Measurements from ENCODE around the gene FBXO46.

The FBXO46 gene

DNA sequence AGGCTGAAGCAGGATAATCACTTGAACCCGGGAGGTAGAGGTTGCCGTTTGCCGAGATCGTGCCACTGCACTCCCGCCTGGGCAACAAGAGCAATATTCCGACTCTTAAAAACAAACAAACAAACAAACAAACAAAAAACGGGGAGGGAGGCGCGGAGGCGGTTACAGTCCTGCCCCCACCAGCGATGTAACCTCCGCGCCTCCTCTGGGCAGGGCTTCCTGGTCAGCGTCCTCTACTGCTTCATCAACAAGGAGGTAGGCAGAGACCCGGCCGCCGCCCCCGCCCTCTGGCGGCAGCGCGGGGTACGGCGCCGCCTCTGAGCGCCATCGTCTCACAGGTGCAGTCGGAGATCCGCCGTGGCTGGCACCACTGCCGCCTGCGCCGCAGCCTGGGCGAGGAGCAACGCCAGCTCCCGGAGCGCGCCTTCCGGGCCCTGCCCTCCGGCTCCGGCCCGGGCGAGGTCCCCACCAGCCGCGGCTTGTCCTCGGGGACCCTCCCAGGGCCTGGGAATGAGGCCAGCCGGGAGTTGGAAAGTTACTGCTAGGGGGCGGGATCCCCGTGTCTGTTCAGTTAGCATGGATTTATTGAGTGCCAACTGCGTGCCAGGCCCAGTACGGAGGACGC lies 49.2 kb downstream of the FBXO46 start:
- peak; percentile 88 for DNase-seq
- peak; percentile 90 for ATAC-seq

DNA sequence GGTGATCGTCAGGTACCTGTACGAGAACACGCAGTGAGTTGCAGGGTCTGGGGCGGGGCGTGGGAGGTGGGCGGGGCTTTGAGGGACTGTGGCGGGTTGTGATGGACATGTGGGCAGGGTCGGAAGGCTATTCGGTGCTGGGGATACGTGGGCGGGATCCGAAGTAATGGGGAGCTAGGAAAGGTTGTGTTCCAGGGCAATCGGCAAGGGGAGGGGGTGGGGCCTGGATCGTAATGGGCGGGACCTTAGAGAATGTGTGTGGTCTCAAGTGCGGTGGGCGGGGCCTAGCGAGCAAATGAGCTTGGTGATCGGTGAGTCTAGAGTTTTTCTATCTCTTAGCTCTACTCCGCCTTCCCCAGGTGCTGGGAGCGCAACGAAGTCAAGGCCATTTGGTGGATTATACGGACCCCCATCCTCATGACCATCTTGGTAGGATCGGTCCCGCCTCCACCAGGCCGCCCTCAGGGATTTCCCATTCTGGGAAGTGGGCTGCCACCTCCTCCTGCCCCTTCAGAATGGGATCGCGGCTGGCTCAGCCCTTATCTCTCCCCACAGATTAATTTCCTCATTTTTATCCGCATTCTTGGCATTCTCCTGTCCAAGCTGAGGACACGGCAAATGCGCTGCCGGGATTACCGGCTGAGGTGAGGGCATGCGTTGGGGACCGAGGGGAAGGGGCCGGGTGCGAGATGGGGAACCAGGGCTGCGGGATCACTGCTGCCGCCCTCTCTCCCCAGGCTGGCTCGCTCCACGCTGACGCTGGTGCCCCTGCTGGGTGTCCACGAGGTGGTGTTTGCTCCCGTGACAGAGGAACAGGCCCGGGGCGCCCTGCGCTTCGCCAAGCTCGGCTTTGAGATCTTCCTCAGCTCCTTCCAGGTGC lies 53.1 kb downstream of the FBXO46 start:
- DNase-seq (peak; percentile 88), ATAC-seq (peak; percentile 59)

DNA sequence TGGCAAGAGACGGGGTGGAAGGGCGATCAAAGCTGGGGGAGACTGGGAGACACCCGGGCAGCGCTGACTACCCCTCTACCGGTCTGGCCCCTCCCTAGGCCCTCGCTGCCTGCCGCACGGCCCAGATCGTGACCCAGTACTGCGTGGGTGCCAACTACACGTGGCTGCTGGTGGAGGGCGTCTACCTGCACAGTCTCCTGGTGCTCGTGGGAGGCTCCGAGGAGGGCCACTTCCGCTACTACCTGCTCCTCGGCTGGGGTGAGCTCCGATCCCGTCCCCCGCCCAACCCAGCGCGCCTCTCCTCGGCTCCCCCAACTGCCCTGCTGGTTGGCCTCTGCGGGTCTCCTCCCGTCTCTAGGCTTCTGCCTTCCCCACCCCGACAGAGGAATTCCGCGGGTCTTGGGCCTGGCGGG lies 53.8 kb downstream of the FBXO46 start:
- DNase-seq (peak; percentile 60), ATAC-seq (peak; percentile 21)

GRCh38 chr19:45674946-45675345 lies 55.8 kb downstream of the FBXO46 start:
- ATAC-seq: no peak
- no peak for DNase-seq

DNA sequence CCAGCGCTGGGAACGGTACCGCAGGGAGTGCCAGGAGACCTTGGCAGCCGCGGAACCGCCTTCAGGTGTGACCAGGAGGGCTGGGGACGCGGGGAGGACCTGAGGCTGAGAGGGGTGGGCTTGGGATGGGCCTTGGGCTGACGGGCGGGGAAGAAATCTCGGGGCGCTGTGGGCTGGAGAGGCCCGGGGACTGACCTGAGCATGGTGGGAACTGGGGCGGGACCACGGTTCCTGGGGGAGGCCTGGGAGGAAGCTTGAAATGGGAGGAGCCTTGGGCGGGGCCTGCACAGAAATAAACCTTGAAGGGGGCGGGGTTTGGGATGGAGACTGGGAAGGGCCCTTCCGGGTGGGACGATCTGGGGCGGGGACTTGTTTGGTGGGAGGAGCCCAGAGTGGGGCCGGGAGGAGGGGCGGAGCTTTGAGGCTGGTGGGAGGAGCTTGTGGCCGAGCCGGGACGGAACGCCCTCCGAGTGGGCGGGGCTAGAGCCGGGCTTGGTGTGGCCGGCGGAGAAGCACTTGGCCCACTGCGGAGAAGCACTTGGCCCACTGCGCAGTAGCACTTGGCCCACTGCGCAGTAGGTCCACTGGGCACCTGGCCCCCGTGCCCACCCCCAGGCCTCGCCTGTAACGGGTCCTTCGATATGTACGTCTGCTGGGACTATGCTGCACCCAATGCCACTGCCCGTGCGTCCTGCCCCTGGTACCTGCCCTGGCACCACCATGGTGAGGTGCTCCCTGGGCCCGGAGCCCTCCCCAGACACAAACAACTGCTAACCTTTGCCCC lies 59.8 kb downstream of the FBXO46 start:
- DNase-seq: peak; percentile 86
- ATAC-seq: peak; percentile 14

DNA sequence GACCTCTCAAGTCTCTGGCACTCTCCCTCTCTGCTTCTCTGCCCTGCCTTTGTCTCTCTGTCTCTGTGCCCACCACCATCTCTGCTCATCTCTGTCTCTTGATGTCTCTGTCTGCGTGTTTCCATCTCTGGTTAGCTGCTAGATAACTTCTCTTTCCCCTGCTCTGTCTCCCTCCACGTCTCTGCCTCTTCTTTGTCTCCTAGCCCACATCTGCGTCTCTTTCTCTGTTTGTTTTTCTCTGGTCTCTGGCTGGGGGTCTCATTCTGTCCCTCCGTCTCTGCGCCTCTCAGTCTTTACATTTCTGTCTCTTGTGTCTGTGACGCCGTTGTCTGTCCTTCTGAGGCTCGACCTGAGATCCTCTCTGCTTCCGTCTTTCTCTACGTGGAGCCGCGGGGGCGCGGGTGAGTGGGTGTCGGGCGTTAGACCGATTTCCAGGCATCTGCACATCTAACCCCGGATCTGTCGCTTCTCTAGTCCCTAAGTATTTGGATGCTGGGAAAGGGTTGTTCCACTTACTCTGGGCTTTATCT lies 62.3 kb downstream of the FBXO46 start:
- no peak for ATAC-seq
- DNase-seq: peak; percentile 40

- ATAC-seq (peak; percentile 96), DNase-seq (peak; percentile 80)
Observed at GRCh38 chr19:45667620-45668341, 62.9 kb downstream of the FBXO46 start, which contains the start of gene GIPR. Gene GIPR, plus strand, starts transcription at chr19:45668221. Its CDS starts 1,300 bp downstream, at chr19:45669521.

DNA sequence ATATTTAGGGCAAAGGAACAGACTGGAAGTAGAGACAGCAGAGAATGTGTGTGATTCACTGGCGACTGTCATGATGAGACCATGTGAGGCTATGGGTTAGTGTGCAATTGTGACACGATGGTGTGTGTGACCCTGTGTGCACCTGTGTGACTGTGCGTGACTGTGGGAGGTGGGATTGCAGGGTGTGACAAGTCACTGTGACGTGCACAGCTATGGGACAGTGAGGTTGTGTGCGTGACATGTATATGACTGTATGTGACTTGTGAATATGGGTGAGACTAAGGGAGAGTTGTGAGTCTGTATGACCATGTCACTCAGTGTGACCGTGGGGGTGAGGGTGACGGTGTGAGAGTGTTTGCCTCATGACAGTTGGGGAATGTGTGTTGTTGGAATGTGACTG lies 66.1 kb downstream of the FBXO46 start:
- no peak for DNase-seq
- no peak for ATAC-seq

- DNase-seq (no peak), ATAC-seq (no peak)
Observed at GRCh38 chr19:45663800-45664199, 66.9 kb downstream of the FBXO46 start.

DNA sequence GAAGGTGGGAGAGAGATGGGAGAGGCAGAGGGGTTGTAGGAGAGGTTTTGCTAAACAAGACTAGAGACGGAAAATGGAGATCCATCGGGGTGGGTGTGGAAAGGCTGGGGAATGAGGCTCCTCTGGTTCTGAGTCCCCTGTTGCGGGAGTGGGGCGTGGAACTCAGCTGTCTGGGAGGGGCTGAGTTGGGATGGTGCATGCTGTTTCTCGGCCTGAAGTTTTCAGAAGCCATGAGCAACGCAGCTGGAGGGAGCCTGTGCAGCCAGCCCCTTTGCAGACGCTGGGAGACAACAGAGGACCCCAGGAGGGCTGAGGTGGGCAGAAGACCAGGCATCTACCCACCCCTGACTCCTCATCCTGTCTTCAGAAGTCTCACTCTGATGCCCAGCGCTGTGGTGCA lies 70.1 kb downstream of the FBXO46 start:
- ATAC-seq (no peak), DNase-seq (no peak)

Data from stimulated activated naive CD8-positive, alpha-beta T cell treated with anti-CD3 and anti-CD28 coated beads, Interleukin-15, Interleukin-2, amounts not matched to agents 100 U/mL and 50 U/mL, for 24 hours (primary cell).